ENCODE measurements around the gene MAGEF1.

DNA sequence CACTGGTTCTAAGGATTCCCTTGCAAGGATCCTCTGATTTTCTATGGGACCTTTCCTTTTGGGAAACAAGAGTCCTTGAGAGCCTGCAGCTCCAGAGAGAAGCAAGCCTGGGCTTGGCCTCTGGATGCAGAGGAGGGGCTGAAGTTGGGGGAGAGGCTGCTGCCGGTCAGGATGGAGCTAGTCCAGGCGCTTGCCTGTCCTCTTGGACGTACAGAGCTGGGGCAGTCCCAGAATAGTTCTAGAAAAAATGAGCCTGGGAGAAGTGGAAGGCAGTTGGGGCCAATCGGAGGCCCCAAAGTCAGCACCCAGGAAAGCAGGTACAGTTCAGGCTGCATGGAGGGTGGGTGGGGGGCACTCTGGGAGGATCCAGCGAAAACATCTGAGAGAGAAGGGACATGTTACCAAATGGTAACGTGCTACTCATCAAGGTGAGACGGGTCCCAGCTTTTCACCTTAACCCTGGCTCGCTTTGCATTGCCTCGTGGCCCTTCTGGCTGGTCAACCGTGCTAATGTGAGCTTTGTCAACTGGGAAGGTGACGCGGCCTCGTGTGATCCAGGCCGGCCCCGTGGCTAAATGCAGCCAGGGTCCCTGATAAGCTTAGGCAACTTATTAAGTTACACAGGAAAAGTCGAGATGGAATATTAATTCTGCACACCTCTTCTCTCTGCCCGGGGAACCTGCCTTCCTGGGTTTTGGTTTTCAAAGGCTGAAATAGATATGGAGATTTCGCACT is 38.7 kb upstream of the MAGEF1 start:
- TF ChIP-seq EZH2 (IDR thresholded peaks at IDR 0.05; ENCODE audit: borderline replicate concordance, low read length) (no peak), CTCF (IDR thresholded peaks at IDR 0.05; ENCODE audit: low read length) (no peak)

Data from OCI-LY1 (cell line).